ENCODE measurements around the gene CUL7. TPM values are rescaled to one million over a fixed set of nuclear protein-coding genes. Genes with fewer than 3 reads are reported as not detected.

Gene CUL7
- total and polyA plus RNA-seq, 2 donors (not counting 1 experiment from before 2014, with no cell fraction given) = 17.4 to 21.4 TPM

DNA sequence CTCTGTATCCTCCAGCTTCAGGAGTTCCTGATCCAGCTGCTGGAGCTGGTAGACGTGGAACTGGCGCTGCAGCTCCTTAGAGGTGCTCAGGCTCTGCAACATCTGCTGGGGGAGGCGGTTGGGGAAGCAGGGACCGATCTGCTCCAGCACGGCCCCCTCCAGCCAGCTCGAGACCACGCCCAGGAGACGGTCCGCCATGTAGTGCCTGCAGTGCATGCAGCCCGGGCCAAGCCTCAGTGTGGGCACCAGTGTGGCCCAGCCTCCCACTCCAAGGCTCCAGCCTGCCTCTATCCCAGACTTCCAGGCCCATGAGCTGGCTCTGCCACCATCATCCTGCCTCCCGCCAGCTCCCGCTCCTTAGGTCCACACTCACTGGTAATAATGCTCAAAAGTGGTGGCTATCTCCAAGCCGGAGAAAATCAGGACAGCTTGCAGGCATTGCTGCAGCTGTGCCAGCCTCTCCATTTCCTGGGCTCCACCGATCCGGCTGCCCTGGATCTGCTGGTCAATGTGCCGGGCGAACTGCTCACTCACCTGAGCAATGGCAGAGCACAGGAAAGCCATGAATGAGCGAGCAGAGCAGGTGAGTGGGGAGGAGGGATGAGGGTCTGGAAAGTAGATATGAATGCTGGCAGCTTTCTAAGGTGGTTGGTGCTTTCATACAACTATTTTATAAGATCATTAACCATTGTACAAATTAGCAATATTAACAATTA lies 13.0 kb downstream of the CUL7 start:
- no peak overlapping the region for H3K27ac ChIP-seq (ENCODE audit: low read length in 2 of 2)
- H3K4me3 ChIP-seq (ENCODE audit: control extremely low read depth in 1 of 5, extremely low read depth in 1 of 5, insufficient read depth in 1 of 5, low read depth in 2 of 5, low read length in 4 of 5) = no peak overlapping the region
- no peak for TF ChIP-seq EZH2 (IDR thresholded peaks at IDR 0.05; ENCODE audit: borderline replicate concordance, insufficient read depth, low read depth, low read length, poor library complexity, severe bottlenecking)
- TF ChIP-seq, protein P1, sequence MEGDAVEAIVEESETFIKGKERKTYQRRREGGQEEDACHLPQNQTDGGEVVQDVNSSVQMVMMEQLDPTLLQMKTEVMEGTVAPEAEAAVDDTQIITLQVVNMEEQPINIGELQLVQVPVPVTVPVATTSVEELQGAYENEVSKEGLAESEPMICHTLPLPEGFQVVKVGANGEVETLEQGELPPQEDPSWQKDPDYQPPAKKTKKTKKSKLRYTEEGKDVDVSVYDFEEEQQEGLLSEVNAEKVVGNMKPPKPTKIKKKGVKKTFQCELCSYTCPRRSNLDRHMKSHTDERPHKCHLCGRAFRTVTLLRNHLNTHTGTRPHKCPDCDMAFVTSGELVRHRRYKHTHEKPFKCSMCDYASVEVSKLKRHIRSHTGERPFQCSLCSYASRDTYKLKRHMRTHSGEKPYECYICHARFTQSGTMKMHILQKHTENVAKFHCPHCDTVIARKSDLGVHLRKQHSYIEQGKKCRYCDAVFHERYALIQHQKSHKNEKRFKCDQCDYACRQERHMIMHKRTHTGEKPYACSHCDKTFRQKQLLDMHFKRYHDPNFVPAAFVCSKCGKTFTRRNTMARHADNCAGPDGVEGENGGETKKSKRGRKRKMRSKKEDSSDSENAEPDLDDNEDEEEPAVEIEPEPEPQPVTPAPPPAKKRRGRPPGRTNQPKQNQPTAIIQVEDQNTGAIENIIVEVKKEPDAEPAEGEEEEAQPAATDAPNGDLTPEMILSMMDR (IDR thresholded peaks at IDR 0.05) = no peak
- no peaks in the 10 kb centered on the region for H3K27me3 ChIP-seq (replicated peaks in 1 of 4; ENCODE audit: control extremely low read depth in 1 of 4, control insufficient read depth in 3 of 4, insufficient read depth in 4 of 4, low read length in 3 of 4)
- H3K4me1 ChIP-seq (ENCODE audit: control insufficient read depth in 2 of 2, insufficient read depth in 2 of 2, low read length in 2 of 2) = no peaks in the 10 kb centered on the region
- 98% methylated on average over 17 of the region's 18 CpGs for WGBS (ENCODE audit: insufficient coverage)
- ChIA-PET CTCF (no interaction called here), POLR2A (no interaction called here)
- intact Hi-C loops (cut with micrococcal nuclease) = no loop called here
- DNase-seq = no peak
- Mint-ChIP-seq H3K4me3 (no peak overlapping the region), H3K4me1 (no peaks in the 10 kb centered on the region), H3K27me3 (no peaks in the 10 kb centered on the region), H3K9me3 (ENCODE audit: insufficient read depth) (no peaks in the 10 kb centered on the region), H3K27ac (no peak overlapping the region)
- H2AFZ ChIP-seq (ENCODE audit: insufficient read depth, low read depth, low read length, poor library complexity, severe bottlenecking) = no peak overlapping the region
- H3K9me3 ChIP-seq (ENCODE audit: control extremely low read depth in 1 of 3, control insufficient read depth in 2 of 3, insufficient read depth in 1 of 3, low read length in 2 of 3) = no peaks in the 10 kb centered on the region
- H3K9ac ChIP-seq (ENCODE audit: low read length) = no peak overlapping the region
- no peaks in the 10 kb centered on the region for H3K79me2 ChIP-seq (ENCODE audit: control insufficient read depth, insufficient read depth, low read length)
- H4K20me1 ChIP-seq (ENCODE audit: control insufficient read depth, insufficient read depth, low read length, poor library complexity, severe bottlenecking) = no peaks in the 10 kb centered on the region
- no peak for ATAC-seq (ENCODE audit: low read depth)
- H3K36me3 ChIP-seq (replicated peaks in 1 of 2; ENCODE audit: control extremely low read depth in 1 of 2, control insufficient read depth in 1 of 2, extremely low read depth in 1 of 2, insufficient read depth in 2 of 2, low read length in 1 of 2) = peaks cover 0 to 42% of the 10 kb centered on the region in 2 experiments
- no peak overlapping the region for H3K4me2 ChIP-seq (replicated peaks; ENCODE audit: low read depth, low read length, poor library complexity, severe bottlenecking)

DNA sequence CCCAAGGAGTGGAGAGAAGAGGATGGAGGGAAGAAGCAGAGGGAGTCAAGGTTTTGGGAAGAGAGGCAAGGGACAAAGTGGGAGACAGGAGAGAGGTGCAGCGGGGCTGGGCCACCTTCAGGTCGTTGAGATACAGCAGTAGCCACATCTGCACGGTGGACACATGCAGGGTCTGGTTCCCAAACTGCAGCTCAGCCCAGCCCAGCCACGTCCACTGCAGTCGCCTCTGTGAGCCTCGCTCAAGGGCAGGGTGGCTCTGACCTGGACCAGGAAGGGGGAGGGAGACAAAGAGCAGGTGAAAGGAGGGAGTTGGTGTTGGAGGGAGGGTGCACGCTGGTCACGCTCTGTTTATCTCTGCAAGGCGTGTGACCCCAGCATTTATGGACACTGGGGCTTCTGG lies 14.9 kb downstream of the CUL7 start:
- no peaks in the 10 kb centered on the region for H3K4me1 Mint-ChIP-seq
- ChIA-PET CTCF (interaction anchor here (0.8 kb wide), 1 partner anchor 9 kb away, joined by 3 read pairs; no protein-coding TSS in a partner anchor), POLR2A (interaction anchor here (0.6 kb wide), 1 partner anchor 402 kb away, joined by 6 read pairs; no protein-coding TSS in a partner anchor)
- Histone ChIP-seq H3K79me2 (ENCODE audit: control insufficient read depth, insufficient read depth, low read length) (no peaks in the 10 kb centered on the region), H3K4me3 (ENCODE audit: control extremely low read depth in 1 of 5, extremely low read depth in 1 of 5, insufficient read depth in 1 of 5, low read depth in 2 of 5, low read length in 4 of 5) (no peak overlapping the region), H4K20me1 (ENCODE audit: control insufficient read depth, insufficient read depth, low read length, poor library complexity, severe bottlenecking) (no peaks in the 10 kb centered on the region), H2AFZ (ENCODE audit: insufficient read depth, low read depth, low read length, poor library complexity, severe bottlenecking) (no peak overlapping the region), H3K27me3 (replicated peaks in 1 of 4; ENCODE audit: control extremely low read depth in 1 of 4, control insufficient read depth in 3 of 4, insufficient read depth in 4 of 4, low read length in 3 of 4) (no peaks in the 10 kb centered on the region), H3K4me1 (ENCODE audit: control insufficient read depth in 2 of 2, insufficient read depth in 2 of 2, low read length in 2 of 2) (no peaks in the 10 kb centered on the region), H3K9ac (ENCODE audit: low read length) (no peak overlapping the region), H3K9me3 (ENCODE audit: control extremely low read depth in 1 of 3, control insufficient read depth in 2 of 3, insufficient read depth in 1 of 3, low read length in 2 of 3) (no peaks in the 10 kb centered on the region), H3K4me2 (replicated peaks; ENCODE audit: low read depth, low read length, poor library complexity, severe bottlenecking) (no peak overlapping the region), H3K27ac (ENCODE audit: low read length in 2 of 2) (no peak overlapping the region), H3K36me3 (replicated peaks in 1 of 2; ENCODE audit: control extremely low read depth in 1 of 2, control insufficient read depth in 1 of 2, extremely low read depth in 1 of 2, insufficient read depth in 2 of 2, low read length in 1 of 2) (peaks cover 0 to 42% of the 10 kb centered on the region in 2 experiments)
- no peaks in the 10 kb centered on the region for H3K9me3 Mint-ChIP-seq (ENCODE audit: insufficient read depth)
- ATAC-seq (ENCODE audit: low read depth) = no peak
- H3K27ac Mint-ChIP-seq = no peak overlapping the region
- DNase-seq = no peak
- no peak overlapping the region for H3K4me3 Mint-ChIP-seq
- no peak for TF ChIP-seq EZH2 (IDR thresholded peaks at IDR 0.05; ENCODE audit: borderline replicate concordance, insufficient read depth, low read depth, low read length, poor library complexity, severe bottlenecking)
- TF ChIP-seq, protein P1 (IDR thresholded peaks at IDR 0.05) = no peak
- no peaks in the 10 kb centered on the region for H3K27me3 Mint-ChIP-seq
- WGBS (ENCODE audit: insufficient coverage) = 96% methylated on average over 9 of the region's 9 CpGs
- intact Hi-C loops (cut with micrococcal nuclease) = no loop called here

Data from B cell (primary cell).